ENCODE results near the gene PADI3.

GRCh38 chr1:17272066-17272465, 23.2 kb downstream of the PADI3 start:
- TF ChIP-seq POLR2AphosphoS5 (IDR thresholded peaks at IDR 0.05) (no peak), POLR2A (IDR thresholded peaks at IDR 0.05) (no peak), CTCF (IDR thresholded peaks at IDR 0.05) (no peak)

Measured in breast epithelium (tissue), 3 donors.